Mesendoderm (in vitro differentiated cells): ENCODE measurements around the gene ADAMTS17.

Experiments
- DNase-seq: peaks from one replicate; pipeline ENCODE4 v3.0.0; 2013
- H2AK5ac ChIP-seq: 2 replicates; pipeline ENCODE4 v1.6.1; 2013; ENCODE audit warnings: low read length, inconsistent platforms
- H2BK120ac ChIP-seq: 2 replicates; pipeline ENCODE4 v1.6.1; 2013; ENCODE audit warnings: low read depth, mild to moderate bottlenecking, low read length, moderate library complexity, mixed read lengths
- H2BK15ac ChIP-seq: replicated peaks from 2 replicates; pipeline ENCODE4 v1.6.1; 2013; ENCODE audit warnings: low read depth, mild to moderate bottlenecking, moderate library complexity
- H2BK5ac ChIP-seq: 2 replicates; pipeline ENCODE4 v1.6.1; 2013; ENCODE audit warnings: low read length, inconsistent platforms
- H3K18ac ChIP-seq: 2 replicates; pipeline ENCODE4 v1.6.1; 2013; ENCODE audit warnings: mild to moderate bottlenecking, low read length, mixed read lengths
- H3K23ac ChIP-seq: one replicate; pipeline ENCODE4 v1.6.1; 2013; ENCODE audit warnings: low read length
- H3K27ac ChIP-seq: 2 replicates; pipeline ENCODE4 v1.5.1; 2013; ENCODE audit warnings: low read depth, mild to moderate bottlenecking, inconsistent platforms, low read length, moderate library complexity
- H3K27me3 ChIP-seq: 2 replicates; pipeline ENCODE4 v1.6.1; 2013; ENCODE audit warnings: low read length, control low read depth, mild to moderate bottlenecking, inconsistent platforms; ENCODE audit not compliant: insufficient read depth, poor library complexity
- H3K36me3 ChIP-seq: 2 replicates; pipeline ENCODE4 v1.6.1; 2013; ENCODE audit warnings: low read length, inconsistent platforms; ENCODE audit not compliant: control insufficient read depth, insufficient read depth
- H3K4ac ChIP-seq: one replicate; pipeline ENCODE4 v1.6.1; 2013; ENCODE audit warnings: low read depth, mild to moderate bottlenecking, low read length, moderate library complexity
- H3K4me1 ChIP-seq: 2 replicates; pipeline ENCODE4 v1.6.1; 2013; ENCODE audit warnings: low read depth, low read length, inconsistent platforms; ENCODE audit not compliant: control insufficient read depth
- H3K4me2 ChIP-seq: 2 replicates; pipeline ENCODE4 v1.6.1; 2013; ENCODE audit warnings: low read length
- H3K4me3 ChIP-seq: 2 replicates; pipeline ENCODE4 v1.5.1; 2013; ENCODE audit warnings: mild to moderate bottlenecking, low read length
- H3K56ac ChIP-seq: one replicate; pipeline ENCODE4 v1.6.1; 2013; ENCODE audit warnings: low read length
- H3K79me1 ChIP-seq: 2 replicates; pipeline ENCODE4 v1.6.1; 2013; ENCODE audit warnings: low read length, inconsistent platforms
- H3K79me2 ChIP-seq: 2 replicates; pipeline ENCODE4 v1.6.1; 2013; ENCODE audit warnings: mild to moderate bottlenecking, low read length; ENCODE audit not compliant: control insufficient read depth, insufficient read depth
- H3K9ac ChIP-seq: 2 replicates; pipeline ENCODE4 v1.6.1; 2013; ENCODE audit warnings: low read length, inconsistent platforms
- H4K5ac ChIP-seq: one replicate; pipeline ENCODE4 v1.6.1; 2013; ENCODE audit warnings: low read length
- H4K8ac ChIP-seq: one replicate; pipeline ENCODE4 v1.6.1; 2013; ENCODE audit warnings: low read depth, mild to moderate bottlenecking, control low read depth, low read length, moderate library complexity
- WGBS: extraction: QIAGEN DNeasy Blood & Tissue Kit; methylation state at CpG from one replicate; pipeline ENCODE4 v1.1.7; 2013; ENCODE audit warnings: low lambda C conversion rate, missing lambda C conversion rate; ENCODE audit not compliant: insufficient coverage; ENCODE audit errors: extremely low coverage; 5-methylcytosine and 5-hydroxymethylcytosine counted together

ADAMTS17 gene

GRCh38 chr15:100281096-100281917 is 60.5 kb downstream of the ADAMTS17 start:
- H3K18ac ChIP-seq = no peak overlapping the region
- no CpG with 5 or more reads among the region's 30 CpGs for whole genome bisulfite sequencing
- no peak overlapping the region for H3K23ac ChIP-seq
- H3K79me1 ChIP-seq = no peaks in the 10 kb centered on the region
- no peak overlapping the region for H4K8ac ChIP-seq
- H2AK5ac ChIP-seq = no peak overlapping the region
- H3K4ac ChIP-seq = no peak overlapping the region
- H2BK120ac ChIP-seq = no peak overlapping the region
- H3K4me3 ChIP-seq = no peak overlapping the region
- H3K79me2 ChIP-seq = no peaks in the 10 kb centered on the region
- H3K27me3 ChIP-seq = no peaks in the 10 kb centered on the region
- no peak overlapping the region for H3K4me2 ChIP-seq
- H3K27ac ChIP-seq = no peak overlapping the region
- no peak overlapping the region for H3K9ac ChIP-seq
- no peak overlapping the region for H2BK5ac ChIP-seq
- H4K5ac ChIP-seq = no peak overlapping the region
- no peak overlapping the region for H3K56ac ChIP-seq
- no peak overlapping the region for H2BK15ac ChIP-seq
- no peaks in the 10 kb centered on the region for H3K4me1 ChIP-seq
- no peak for DNase-seq
- H3K36me3 ChIP-seq = no peaks in the 10 kb centered on the region

- WGBS = no CpG with 5 or more reads among the region's 2 CpGs
- no peaks in the 10 kb centered on the region for H3K79me1 ChIP-seq
- H2BK120ac ChIP-seq = no peak overlapping the region
- H2BK15ac ChIP-seq = no peak overlapping the region
- H3K4me2 ChIP-seq = no peak overlapping the region
- H4K8ac ChIP-seq = no peak overlapping the region
- no peak overlapping the region for H3K4me3 ChIP-seq
- H3K4me1 ChIP-seq = no peaks in the 10 kb centered on the region
- no peak overlapping the region for H2BK5ac ChIP-seq
- H3K27me3 ChIP-seq = no peaks in the 10 kb centered on the region
- H4K5ac ChIP-seq = no peak overlapping the region
- H3K79me2 ChIP-seq = no peaks in the 10 kb centered on the region
- H3K4ac ChIP-seq = no peak overlapping the region
- H3K36me3 ChIP-seq = no peaks in the 10 kb centered on the region
- no peak overlapping the region for H3K56ac ChIP-seq
- H3K27ac ChIP-seq = no peak overlapping the region
- no peak for DNase-seq
- no peak overlapping the region for H3K23ac ChIP-seq
- H2AK5ac ChIP-seq = no peak overlapping the region
- H3K9ac ChIP-seq = no peak overlapping the region
- H3K18ac ChIP-seq = no peak overlapping the region
Observed at GRCh38 chr15:100279849-100280248, 61.9 kb downstream of the ADAMTS17 start.

GRCh38 chr15:100279446-100279845 is 62.3 kb downstream of the ADAMTS17 start:
- Histone ChIP-seq H3K36me3 (no peaks in the 10 kb centered on the region), H2AK5ac (no peak overlapping the region), H2BK15ac (no peak overlapping the region), H3K4me3 (no peak overlapping the region), H4K5ac (no peak overlapping the region), H3K4ac (no peak overlapping the region), H3K79me1 (no peaks in the 10 kb centered on the region), H3K4me1 (no peaks in the 10 kb centered on the region), H4K8ac (no peak overlapping the region), H2BK5ac (no peak overlapping the region), H3K4me2 (no peak overlapping the region), H3K18ac (no peak overlapping the region), H3K9ac (no peak overlapping the region), H3K27me3 (no peaks in the 10 kb centered on the region), H3K23ac (no peak overlapping the region), H3K56ac (no peak overlapping the region), H3K27ac (no peak overlapping the region), H2BK120ac (no peak overlapping the region), H3K79me2 (no peaks in the 10 kb centered on the region)
- no CpG with 5 or more reads among the region's 7 CpGs for WGBS
- no peak for DNase-seq

- no peaks in the 10 kb centered on the region for H3K36me3 ChIP-seq
Observed at GRCh38 chr15:100278596-100279380, 63.0 kb downstream of the ADAMTS17 start.

GRCh38 chr15:100277087-100277855 is 64.5 kb downstream of the ADAMTS17 start:
- H3K27me3 ChIP-seq = no peaks in the 10 kb centered on the region
- no peak overlapping the region for H3K4ac ChIP-seq
- no peak overlapping the region for H4K5ac ChIP-seq
- no peak overlapping the region for H2AK5ac ChIP-seq
- no peak overlapping the region for H2BK5ac ChIP-seq
- WGBS = no CpG with 5 or more reads among the region's 17 CpGs
- no peak overlapping the region for H4K8ac ChIP-seq
- H3K4me2 ChIP-seq = no peak overlapping the region
- no peak overlapping the region for H3K23ac ChIP-seq
- DNase-seq = no peak
- H3K79me1 ChIP-seq = no peaks in the 10 kb centered on the region
- no peaks in the 10 kb centered on the region for H3K36me3 ChIP-seq
- no peak overlapping the region for H3K9ac ChIP-seq
- H3K79me2 ChIP-seq = no peaks in the 10 kb centered on the region
- H3K18ac ChIP-seq = no peak overlapping the region
- H3K4me3 ChIP-seq = no peak overlapping the region
- no peak overlapping the region for H3K56ac ChIP-seq
- no peak overlapping the region for H2BK120ac ChIP-seq
- no peak overlapping the region for H3K27ac ChIP-seq
- no peak overlapping the region for H2BK15ac ChIP-seq
- no peaks in the 10 kb centered on the region for H3K4me1 ChIP-seq

More at GRCh38 chr15:100278596-100279380, 63.0 kb downstream of the ADAMTS17 start:
- Histone ChIP-seq H3K18ac (no peak overlapping the region), H2AK5ac (no peak overlapping the region), H3K4me1 (no peaks in the 10 kb centered on the region), H4K8ac (no peak overlapping the region), H3K4me2 (no peak overlapping the region), H3K4me3 (no peak overlapping the region), H3K4ac (no peak overlapping the region), H2BK120ac (no peak overlapping the region), H3K56ac (no peak overlapping the region), H4K5ac (no peak overlapping the region), H3K79me2 (no peaks in the 10 kb centered on the region), H2BK5ac (no peak overlapping the region), H3K27ac (no peak overlapping the region), H3K79me1 (no peaks in the 10 kb centered on the region), H3K9ac (no peak overlapping the region), H2BK15ac (no peak overlapping the region), H3K27me3 (no peaks in the 10 kb centered on the region), H3K23ac (no peak overlapping the region)
- no CpG with 5 or more reads among the region's 14 CpGs for WGBS
- DNase-seq = no peak
